Activated naive CD8-positive, alpha-beta T cell treated with anti-CD3 and anti-CD28 coated beads for 36 hours (primary cell): ENCODE results near the gene DRICH1. TPM values are rescaled to one million over a fixed set of nuclear protein-coding genes. Genes with fewer than 3 reads are reported as not detected.
"Not testable (repeated sequence)": the region's sequence is repeated elsewhere in the genome, so short reads cannot be mapped to it uniquely, and the experiment has no call there.

Source experiments
- DNase-seq: peaks from one replicate; pipeline ENCODE4 v3.0.0; 2021
- H3K27ac Mint-ChIP-seq: one replicate; pipeline ENCODE4 v1.8.0; 2022; ENCODE audit warnings: mild to moderate bottlenecking, moderate library complexity, mixed read lengths
- H3K27me3 Mint-ChIP-seq: one replicate; pipeline ENCODE4 v1.8.0; 2022; ENCODE audit warnings: mild to moderate bottlenecking, mixed read lengths
- H3K36me3 Mint-ChIP-seq: one replicate; pipeline ENCODE4 v1.8.0; 2021; ENCODE audit warnings: mild to moderate bottlenecking, mixed read lengths
- H3K4me1 Mint-ChIP-seq: one replicate; pipeline ENCODE4 v1.8.0; 2021; ENCODE audit warnings: mixed read lengths
- H3K4me3 Mint-ChIP-seq: one replicate; pipeline ENCODE4 v1.8.0; 2022; ENCODE audit warnings: mild to moderate bottlenecking, moderate library complexity, mixed read lengths
- H3K9me3 Mint-ChIP-seq: one replicate; pipeline ENCODE4 v1.8.0; 2022; ENCODE audit warnings: mixed read lengths
- total RNA-seq, 2 experiments: library from RNA; stranded (reverse); gene quantifications; one replicate each; pipeline ENCODE4 v1.2.3, GENCODE V29; 2021

DRICH1 gene
- total RNA-seq, 2 experiments from 2014 or later, result not detected

DNA sequence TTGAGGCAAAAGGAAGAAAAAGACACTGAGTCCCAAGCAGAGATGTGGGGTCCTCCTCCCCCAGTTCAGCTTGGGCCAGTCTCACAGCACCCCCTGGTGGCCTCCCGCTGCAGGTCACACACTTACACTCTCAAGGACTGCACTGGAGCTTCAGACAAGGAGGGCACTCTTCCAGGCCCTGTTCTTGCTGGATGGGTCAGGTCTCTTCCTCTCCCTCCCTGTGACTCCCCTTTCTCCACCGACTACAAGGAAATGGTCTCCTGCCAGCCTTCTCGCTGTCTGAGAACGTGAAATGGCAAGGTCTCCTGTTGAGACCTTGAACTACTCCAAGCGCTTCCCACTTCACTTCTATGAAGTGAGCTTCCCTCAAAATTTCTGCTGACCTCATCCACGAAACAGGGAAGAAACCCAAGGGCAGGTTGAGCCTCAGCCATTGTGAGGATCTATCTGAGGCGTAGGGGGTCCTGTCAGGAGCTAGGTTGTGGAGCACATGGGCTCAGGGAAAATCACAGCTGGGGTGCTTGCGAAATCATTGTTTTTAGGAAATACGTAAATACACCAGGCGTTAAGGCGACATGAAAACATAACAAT is 40.8 kb downstream of the DRICH1 start:
- Mint-ChIP-seq H3K36me3 (no peaks in the 10 kb centered on the region), H3K4me1 (no peaks in the 10 kb centered on the region), H3K27ac (no peak overlapping the region), H3K9me3 (no peaks in the 10 kb centered on the region), H3K4me3 (no peak overlapping the region), H3K27me3 (no peaks in the 10 kb centered on the region)
- peak; percentile 49 for DNase-seq

DNA sequence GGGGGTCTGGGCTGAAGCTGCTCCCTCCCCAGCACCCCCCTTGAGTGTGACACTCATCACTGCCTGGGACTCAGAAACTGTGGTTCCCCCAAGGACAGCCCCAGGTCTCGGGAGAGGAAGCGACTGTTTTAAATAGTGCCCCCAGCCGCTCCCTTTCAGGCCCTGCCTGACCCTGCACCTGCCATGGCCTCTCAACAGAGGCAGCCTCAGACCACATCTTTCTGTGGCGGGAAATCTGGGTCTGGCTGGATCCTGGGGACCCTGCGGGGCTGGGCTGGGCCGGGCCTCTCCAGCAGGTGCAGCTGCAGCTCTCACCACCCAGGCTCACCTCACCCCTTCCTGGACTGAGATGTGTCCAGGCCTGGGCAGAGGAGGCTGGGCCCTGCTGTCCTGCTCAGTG is 48.3 kb downstream of the DRICH1 start:
- Mint-ChIP-seq H3K9me3 (no peaks in the 10 kb centered on the region), H3K27ac (no peak overlapping the region), H3K4me1 (no peaks in the 10 kb centered on the region), H3K36me3 (no peaks in the 10 kb centered on the region), H3K27me3 (peaks cover 42% of the 10 kb centered on the region), H3K4me3 (no peak overlapping the region)
- DNase-seq, result no peak

DNA sequence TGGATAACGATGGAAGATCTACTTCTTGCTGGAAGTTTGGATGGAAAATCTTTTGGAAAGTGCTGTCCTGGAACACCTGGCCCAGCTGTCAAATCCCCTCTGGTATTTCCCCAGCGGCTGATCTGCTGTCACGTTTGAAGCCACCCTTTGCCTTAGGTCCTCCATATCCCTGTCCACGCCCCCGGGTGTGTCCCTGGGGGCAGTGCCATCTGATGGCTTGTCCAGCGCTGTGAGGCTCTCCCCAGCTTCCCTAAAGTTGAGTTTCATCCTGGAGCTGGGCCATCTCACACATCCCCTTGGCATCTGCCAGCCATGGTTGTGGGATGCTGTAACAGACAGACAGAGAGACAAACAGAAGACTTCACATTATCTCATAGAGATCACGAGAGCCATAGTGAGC is 49.0 kb downstream of the DRICH1 start:
- Mint-ChIP-seq H3K4me3 (no peak overlapping the region), H3K4me1 (no peaks in the 10 kb centered on the region), H3K27ac (no peak overlapping the region), H3K9me3 (no peaks in the 10 kb centered on the region), H3K36me3 (no peaks in the 10 kb centered on the region), H3K27me3 (peaks cover 49% of the 10 kb centered on the region)
- DNase-seq, result no peak

DNA sequence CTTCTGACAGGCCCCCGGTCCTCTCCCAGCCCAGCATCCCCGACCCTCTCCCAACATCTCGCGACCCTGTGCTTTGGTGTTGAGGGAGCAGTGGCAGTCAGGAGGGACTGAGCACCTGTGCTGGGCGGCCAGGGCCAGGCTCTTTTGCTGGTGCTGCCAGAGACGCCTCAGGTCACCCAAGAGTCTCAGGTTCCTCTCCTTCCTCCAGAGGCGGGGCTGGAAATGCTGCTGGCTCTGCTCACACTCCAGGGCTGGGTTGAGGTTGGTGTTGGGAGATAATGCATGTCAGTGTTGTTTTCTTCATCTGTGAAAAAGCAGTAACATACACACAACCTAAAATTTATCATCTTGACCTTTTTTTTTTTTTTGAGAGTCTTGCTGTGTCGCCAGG is 50.9 kb downstream of the DRICH1 start:
- DNase-seq, result no peak
- peaks cover 5% of the 10 kb centered on the region for H3K4me1 Mint-ChIP-seq
- no peak overlapping the region for H3K27ac Mint-ChIP-seq
- H3K9me3 Mint-ChIP-seq, result no peaks in the 10 kb centered on the region
- peaks cover 62% of the 10 kb centered on the region for H3K27me3 Mint-ChIP-seq
- no peaks in the 10 kb centered on the region for H3K36me3 Mint-ChIP-seq
- H3K4me3 Mint-ChIP-seq, result no peak overlapping the region

DNA sequence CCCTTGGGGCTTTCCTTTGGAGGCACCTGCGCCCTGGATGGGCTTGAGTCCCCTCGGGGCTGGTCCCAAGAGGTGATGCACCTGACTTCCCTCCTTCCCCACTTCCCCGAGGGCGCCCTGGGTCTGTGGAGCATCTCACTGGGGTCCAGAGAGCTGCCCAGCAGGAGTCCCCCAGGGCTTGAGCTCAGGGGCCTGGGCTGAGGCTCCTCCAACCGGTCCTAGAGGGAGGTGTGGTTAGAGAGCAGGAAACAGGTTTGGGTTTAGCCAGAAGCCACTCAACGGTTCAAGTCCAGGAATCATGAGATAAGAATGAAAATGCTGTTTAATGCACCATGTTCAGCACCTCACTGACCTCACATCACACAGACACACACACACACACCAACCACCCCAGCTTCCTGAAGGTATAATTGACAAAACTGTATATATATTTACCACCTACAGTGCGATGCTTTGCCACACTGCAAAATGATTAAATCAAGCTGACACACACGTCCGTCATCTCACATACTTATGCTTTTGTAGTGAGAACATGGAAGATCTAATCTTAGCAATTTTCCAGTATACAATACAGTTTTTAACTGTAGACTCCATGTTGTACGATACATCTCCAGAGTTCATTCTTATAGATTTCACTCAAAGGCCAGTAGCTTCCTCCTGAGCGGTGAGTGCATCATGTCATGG is 51.4 kb downstream of the DRICH1 start:
- no peak overlapping the region for H3K4me3 Mint-ChIP-seq
- no peak overlapping the region for H3K27ac Mint-ChIP-seq
- DNase-seq, result no peak
- H3K9me3 Mint-ChIP-seq, result no peaks in the 10 kb centered on the region
- H3K27me3 Mint-ChIP-seq, result peaks cover 67% of the 10 kb centered on the region
- H3K36me3 Mint-ChIP-seq, result no peaks in the 10 kb centered on the region
- H3K4me1 Mint-ChIP-seq, result peaks cover 5% of the 10 kb centered on the region

- Mint-ChIP-seq H3K36me3 (no peaks in the 10 kb centered on the region), H3K4me1 (peaks cover 5% of the 10 kb centered on the region), H3K27me3 (peaks cover 71% of the 10 kb centered on the region), H3K27ac (no peak within 1 kb of the TSS), H3K4me3 (no peak within 1 kb of the TSS), H3K9me3 (no peaks in the 10 kb centered on the region)
- no peak for DNase-seq
Measured at GRCh38 chr22:23579870-23580575, 52.1 kb downstream of the DRICH1 start, which contains the start of gene IGLL1. Gene IGLL1, minus strand, starts transcription at chr22:23580290. Its CDS starts 100 bp downstream, at chr22:23580190.

DNA sequence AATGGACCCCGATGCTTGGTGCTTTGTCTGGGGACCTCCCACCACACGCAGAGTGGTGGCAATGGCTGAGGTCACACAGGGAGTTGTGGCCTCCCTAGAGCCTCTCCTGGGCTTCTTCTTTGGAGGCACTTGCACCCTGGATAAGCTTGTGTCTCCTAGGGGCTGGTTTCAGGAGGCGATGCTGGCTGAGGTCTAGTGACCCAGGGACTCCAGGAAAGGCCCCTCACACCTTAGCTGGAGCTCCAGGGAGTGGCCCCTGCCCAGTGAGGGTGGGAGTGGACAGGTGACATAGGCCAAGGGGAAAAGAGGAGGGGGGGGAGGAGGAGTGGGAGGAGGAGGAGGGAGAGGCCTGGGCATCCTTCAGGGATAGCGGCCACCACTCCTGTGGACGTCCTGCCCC is 52.8 kb downstream of the DRICH1 start:
- no peaks in the 10 kb centered on the region for H3K9me3 Mint-ChIP-seq
- H3K27me3 Mint-ChIP-seq, result peaks cover 66% of the 10 kb centered on the region
- H3K4me3 Mint-ChIP-seq, result no peak overlapping the region
- DNase-seq, result no peak
- H3K36me3 Mint-ChIP-seq, result no peaks in the 10 kb centered on the region
- peaks cover 5% of the 10 kb centered on the region for H3K4me1 Mint-ChIP-seq
- H3K27ac Mint-ChIP-seq, result no peak overlapping the region

DNA sequence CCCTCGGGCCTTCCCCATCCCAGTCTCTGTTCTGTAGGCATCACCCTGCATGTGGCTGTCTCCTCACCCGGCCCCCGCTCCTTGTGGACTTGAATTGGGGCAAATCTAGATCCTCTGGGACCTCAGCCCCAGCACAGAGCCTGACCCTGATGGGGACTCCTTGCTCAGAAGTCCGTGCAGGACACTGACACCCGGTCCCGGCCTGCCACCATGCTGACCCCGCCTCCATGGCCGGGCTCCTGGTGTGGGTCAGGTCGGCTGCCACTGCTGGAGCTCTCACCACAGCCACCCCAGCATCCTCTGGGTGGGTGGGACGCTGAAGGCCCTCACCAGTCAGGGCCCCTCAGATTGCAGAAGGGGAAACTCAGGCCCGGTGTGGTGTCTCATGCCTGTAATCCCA is 53.8 kb downstream of the DRICH1 start:
- Mint-ChIP-seq H3K9me3 (no peaks in the 10 kb centered on the region), H3K4me1 (peaks cover 5% of the 10 kb centered on the region), H3K36me3 (no peaks in the 10 kb centered on the region), H3K27ac (no peak overlapping the region), H3K4me3 (no peak overlapping the region), H3K27me3 (peaks cover 62% of the 10 kb centered on the region)
- DNase-seq, result no peak

- H3K9me3 Mint-ChIP-seq, result peaks cover 5% of the 10 kb centered on the region
- no peak overlapping the region for H3K27ac Mint-ChIP-seq
- peaks cover 45% of the 10 kb centered on the region for H3K27me3 Mint-ChIP-seq
- no peaks in the 10 kb centered on the region for H3K36me3 Mint-ChIP-seq
- H3K4me3 Mint-ChIP-seq, result no peak overlapping the region
- no peak for DNase-seq
- peaks cover 5% of the 10 kb centered on the region for H3K4me1 Mint-ChIP-seq
Measured at GRCh38 chr22:23576681-23577080, 55.4 kb downstream of the DRICH1 start.

GRCh38 chr22:23575601-23576000 is 56.5 kb downstream of the DRICH1 start:
- Mint-ChIP-seq H3K4me3 (no peak overlapping the region), H3K36me3 (no peaks in the 10 kb centered on the region), H3K27me3 (peaks cover 41% of the 10 kb centered on the region), H3K9me3 (peaks cover 5% of the 10 kb centered on the region), H3K27ac (no peak overlapping the region), H3K4me1 (peaks cover 5% of the 10 kb centered on the region)
- no peak for DNase-seq

- H3K4me3 Mint-ChIP-seq, result no peak overlapping the region
- no peaks in the 10 kb centered on the region for H3K36me3 Mint-ChIP-seq
- peaks cover 40% of the 10 kb centered on the region for H3K27me3 Mint-ChIP-seq
- no peak overlapping the region for H3K27ac Mint-ChIP-seq
- DNase-seq, result no peak
- peaks cover 5% of the 10 kb centered on the region for H3K4me1 Mint-ChIP-seq
- H3K9me3 Mint-ChIP-seq, result peaks cover 5% of the 10 kb centered on the region
Measured at GRCh38 chr22:23574877-23575276, 57.2 kb downstream of the DRICH1 start.

GRCh38 chr22:23574371-23574811 is 57.7 kb downstream of the DRICH1 start:
- Mint-ChIP-seq H3K4me1 (peaks cover 5% of the 10 kb centered on the region), H3K27ac (no peak overlapping the region), H3K36me3 (no peaks in the 10 kb centered on the region), H3K27me3 (peaks cover 36% of the 10 kb centered on the region), H3K4me3 (no peak overlapping the region), H3K9me3 (peaks cover 5% of the 10 kb centered on the region)
- no peak for DNase-seq

DNA sequence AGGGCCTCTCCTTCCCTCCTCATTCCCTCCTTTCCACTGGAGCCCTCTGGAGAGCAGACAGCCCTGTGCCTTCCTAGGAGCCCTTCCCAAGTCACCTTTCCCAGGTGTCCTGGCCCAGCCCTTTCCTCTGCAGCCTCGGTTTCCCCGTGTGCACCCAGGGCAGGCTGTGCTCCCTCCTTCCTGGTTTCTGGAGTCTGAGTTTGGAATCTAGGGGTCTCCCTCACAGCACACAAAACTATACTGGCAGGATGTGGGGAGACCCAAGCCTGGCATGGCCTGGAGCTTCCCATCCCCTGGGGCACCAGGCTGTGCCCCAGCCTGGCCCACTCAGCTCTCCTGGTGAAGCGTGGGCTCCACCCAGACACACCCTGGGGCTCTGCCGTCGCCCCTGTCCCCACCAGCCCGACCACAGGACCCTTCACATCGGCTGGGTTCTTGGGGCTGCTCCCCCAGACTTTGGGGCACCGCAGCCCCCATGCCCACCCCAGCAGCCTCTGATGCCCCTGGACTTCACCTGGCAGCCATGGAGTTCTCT is 58.4 kb downstream of the DRICH1 start:
- H3K4me3 Mint-ChIP-seq, H3K4me1 Mint-ChIP-seq, DNase-seq, H3K27ac Mint-ChIP-seq, H3K36me3 Mint-ChIP-seq, H3K9me3 Mint-ChIP-seq: not testable (repeated sequence)
- peaks cover 30% of the 10 kb centered on the region for H3K27me3 Mint-ChIP-seq

DNA sequence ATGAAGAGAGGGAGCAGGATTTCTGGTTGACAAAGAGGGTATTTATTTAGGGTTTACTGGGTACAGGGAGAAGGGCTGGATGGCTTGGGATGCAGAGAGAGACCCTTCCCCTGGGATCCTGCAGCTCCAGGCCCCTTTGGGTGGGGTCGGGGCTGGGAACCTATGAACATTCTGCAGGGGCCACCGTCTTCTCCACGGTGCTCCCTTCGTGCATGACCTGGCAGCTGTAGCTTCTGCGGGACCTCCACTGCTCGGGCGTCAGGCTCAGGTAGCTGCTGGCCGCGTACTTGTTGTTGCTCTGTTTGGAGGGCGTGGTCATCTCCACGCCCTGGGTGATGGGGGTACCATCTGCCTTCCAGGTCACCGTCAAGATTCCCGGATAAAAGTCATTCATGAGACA is 59.0 kb downstream of the DRICH1 start:
- not testable (repeated sequence) for DNase-seq, H3K9me3 Mint-ChIP-seq, H3K4me1 Mint-ChIP-seq, H3K27ac Mint-ChIP-seq, H3K36me3 Mint-ChIP-seq, H3K4me3 Mint-ChIP-seq
- H3K27me3 Mint-ChIP-seq, result peaks cover 23% of the 10 kb centered on the region

GRCh38 chr22:23571486-23571885 is 60.6 kb downstream of the DRICH1 start:
- DNase-seq, result no peak
- Mint-ChIP-seq H3K27me3 (peaks cover 23% of the 10 kb centered on the region), H3K36me3 (no peaks in the 10 kb centered on the region), H3K4me3 (no peak overlapping the region), H3K4me1 (peaks cover 2% of the 10 kb centered on the region), H3K27ac (no peak overlapping the region), H3K9me3 (peaks cover 5% of the 10 kb centered on the region)
